ENCODE measurements around the gene MMS19.
A peak's percentile ranks its signal among the peaks of the same experiment; 100 is the strongest.

The MMS19 gene, protein sequence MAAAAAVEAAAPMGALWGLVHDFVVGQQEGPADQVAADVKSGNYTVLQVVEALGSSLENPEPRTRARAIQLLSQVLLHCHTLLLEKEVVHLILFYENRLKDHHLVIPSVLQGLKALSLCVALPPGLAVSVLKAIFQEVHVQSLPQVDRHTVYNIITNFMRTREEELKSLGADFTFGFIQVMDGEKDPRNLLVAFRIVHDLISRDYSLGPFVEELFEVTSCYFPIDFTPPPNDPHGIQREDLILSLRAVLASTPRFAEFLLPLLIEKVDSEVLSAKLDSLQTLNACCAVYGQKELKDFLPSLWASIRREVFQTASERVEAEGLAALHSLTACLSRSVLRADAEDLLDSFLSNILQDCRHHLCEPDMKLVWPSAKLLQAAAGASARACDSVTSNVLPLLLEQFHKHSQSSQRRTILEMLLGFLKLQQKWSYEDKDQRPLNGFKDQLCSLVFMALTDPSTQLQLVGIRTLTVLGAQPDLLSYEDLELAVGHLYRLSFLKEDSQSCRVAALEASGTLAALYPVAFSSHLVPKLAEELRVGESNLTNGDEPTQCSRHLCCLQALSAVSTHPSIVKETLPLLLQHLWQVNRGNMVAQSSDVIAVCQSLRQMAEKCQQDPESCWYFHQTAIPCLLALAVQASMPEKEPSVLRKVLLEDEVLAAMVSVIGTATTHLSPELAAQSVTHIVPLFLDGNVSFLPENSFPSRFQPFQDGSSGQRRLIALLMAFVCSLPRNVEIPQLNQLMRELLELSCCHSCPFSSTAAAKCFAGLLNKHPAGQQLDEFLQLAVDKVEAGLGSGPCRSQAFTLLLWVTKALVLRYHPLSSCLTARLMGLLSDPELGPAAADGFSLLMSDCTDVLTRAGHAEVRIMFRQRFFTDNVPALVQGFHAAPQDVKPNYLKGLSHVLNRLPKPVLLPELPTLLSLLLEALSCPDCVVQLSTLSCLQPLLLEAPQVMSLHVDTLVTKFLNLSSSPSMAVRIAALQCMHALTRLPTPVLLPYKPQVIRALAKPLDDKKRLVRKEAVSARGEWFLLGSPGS

GRCh38 chr10:97498076-97498840 lies at the start of gene MMS19:
Gene MMS19 (minus strand): TSS chr10:97498422. CDS start chr10:97498384, 38 bp downstream.
- DNase-seq = peak; percentile 98

- no peak for DNase-seq
Measured at GRCh38 chr10:97547962-97548361, 49.7 kb upstream of the MMS19 start.

DNA sequence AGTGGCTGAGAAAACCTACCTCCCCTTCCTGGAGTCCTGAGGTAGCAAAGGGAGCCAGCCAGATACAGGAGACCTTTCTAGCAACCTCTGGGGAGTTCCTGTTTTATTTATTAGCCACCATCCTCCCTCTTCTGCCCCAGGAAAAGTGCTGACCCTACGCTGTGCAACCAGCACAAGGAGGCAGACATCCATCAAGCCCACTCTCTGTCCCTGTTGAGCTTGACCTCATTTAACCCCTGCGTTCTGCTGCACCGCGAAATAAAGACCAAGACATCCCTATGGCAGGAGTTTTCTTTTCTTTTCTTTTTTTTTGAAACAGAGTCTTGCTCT lies 49.0 kb upstream of the MMS19 start:
- no peak for DNase-seq

GRCh38 chr10:97546456-97547270 lies 48.4 kb upstream of the MMS19 start:
- DNase-seq = no peak

DNA sequence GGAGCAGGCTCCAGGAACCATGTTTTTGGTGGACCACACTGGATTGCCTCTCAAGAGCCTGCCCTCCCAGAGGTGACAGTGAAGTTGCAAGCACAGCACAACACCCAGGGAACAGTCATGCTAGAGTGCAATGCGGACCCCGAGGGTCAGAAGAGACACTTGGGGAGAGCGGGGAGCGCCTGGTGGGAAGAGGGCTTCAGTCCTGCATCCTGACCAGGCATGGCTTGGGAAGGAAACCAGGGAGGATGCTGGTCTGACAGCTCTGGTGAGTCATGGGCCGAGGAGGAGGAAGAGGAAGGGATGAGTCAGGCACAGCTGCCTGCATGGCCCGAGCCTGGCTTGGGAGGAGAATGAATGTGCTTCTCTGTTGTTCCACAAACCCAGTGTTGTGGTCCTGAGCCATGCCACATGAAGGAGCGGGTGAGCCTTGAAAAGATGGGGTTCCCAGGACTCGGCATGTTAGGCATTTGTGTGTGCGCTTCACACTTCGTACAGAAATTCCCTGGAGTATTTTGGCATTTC lies 44.9 kb upstream of the MMS19 start:
- DNase-seq = peak; percentile 6

GRCh38 chr10:97542169-97543024 lies 44.2 kb upstream of the MMS19 start:
- no peak for DNase-seq

DNA sequence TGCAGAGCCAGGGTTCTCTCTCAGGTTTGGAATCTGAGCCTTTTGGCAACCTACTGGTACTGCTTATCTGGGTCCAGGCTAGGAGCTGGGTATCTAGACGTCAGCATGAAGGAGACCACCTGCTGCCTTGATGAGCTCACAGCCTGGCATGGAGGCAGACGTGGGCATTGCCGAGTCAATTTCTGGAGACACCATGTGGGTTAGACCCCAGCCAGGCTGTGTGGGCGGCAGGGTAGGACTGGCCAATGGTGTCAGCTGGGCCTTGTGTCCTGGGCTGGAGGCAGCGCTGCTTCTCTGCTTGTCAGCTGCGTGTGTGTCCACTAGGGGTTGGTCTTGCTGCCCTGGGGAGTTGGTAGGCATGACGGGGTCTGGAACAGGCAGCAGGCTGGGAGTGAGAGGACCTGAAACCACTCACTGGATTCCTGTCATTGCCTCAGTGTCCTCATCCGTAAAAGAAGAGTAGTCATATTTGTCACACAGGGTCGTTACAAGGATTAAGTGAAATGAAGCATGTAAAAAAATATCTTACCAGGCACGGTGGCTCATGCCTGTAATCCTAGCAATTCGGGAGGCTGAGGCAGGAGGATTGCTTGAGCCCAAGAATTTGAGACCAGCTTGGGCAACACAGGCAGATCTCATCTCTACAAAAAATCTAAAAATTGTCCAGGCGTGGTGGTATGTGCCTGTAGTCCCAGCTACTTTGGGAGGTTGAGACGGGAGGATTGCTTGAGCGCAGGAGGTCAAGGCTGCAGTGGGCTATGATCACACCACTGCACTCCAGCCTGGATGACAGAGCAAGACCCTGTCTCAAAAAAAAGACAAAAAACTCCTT lies 42.7 kb upstream of the MMS19 start:
- DNase-seq = no peak

GRCh38 chr10:97539523-97540200 lies 41.4 kb upstream of the MMS19 start:
- no peak for DNase-seq

DNA sequence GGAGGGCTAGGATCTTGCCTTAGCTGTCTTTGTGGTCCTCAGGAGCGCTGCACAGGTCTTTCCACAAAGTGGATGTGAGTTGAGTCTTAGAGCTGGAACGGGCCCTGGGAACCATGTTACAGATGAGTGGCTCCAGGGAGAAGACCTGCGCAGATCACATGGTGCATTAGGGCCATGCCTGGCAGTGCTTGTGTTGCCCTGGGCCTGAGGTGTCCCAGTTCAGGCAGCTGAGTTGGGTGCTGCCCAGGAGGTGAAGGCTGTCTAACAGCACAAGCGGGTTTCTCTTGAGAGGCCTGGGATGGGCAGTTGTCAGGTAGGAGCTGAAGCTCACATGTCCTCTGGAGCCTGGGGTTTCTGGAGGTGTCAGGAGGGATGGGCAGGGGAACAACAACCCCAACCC lies 40.6 kb upstream of the MMS19 start:
- no peak for DNase-seq

GRCh38 chr10:97538411-97538810 lies 40.2 kb upstream of the MMS19 start:
- no peak for DNase-seq

DNA sequence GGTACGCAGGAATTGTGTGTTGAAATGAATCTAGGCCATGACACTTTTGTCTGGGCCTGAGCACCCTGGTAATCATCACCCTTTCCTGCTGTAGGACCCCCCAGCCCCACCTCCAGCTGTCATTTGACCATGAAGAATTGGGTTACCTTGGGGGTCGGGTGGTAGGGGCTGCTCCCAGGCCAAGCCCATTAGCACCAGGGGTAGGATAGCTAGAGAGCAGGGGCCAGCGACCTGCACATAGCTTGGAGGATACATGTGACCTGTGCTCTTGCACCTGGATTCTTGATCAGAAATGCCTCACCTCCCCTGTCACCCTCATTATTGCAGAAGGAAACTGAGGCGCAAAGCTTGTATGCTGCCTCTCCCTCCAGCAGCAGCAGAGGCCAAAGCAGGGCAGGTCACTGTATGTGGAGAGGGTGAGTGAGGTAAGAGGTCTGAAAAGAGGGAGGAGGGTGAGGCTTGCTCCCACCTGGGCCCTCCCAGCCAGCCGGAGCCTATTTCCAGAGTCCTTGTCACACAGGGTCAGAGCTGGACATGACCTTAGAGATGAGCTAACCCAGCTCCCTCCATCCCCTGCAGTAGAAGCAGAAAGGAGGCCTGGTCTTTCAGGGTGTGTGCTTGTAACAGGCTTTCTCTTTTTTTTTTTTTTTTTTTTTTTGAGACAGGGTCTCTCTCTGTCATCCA lies 39.1 kb upstream of the MMS19 start:
- DNase-seq = no peak

- peak; percentile 13 for DNase-seq
Measured at GRCh38 chr10:97534746-97535367, 36.6 kb upstream of the MMS19 start.

DNA sequence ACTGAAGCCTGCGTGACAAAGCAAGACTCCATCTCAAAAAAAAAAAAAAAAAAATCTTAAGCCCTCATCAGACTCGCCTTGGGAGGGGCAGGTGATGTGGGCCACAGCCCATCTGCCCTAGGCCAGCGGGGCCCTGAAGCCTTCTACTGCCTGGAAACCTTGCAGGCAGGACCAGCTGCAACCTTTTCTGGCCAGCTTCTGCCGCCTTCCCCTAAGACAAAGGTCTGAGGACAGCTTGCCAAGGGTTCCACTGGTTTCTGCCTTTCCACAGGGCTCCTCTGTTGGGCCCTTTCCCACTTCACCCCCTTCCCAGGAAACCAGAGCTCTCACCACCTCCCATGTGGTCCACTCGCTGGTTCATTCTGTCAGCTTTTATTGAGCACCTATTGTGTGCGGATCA lies 35.7 kb upstream of the MMS19 start:
- no peak for DNase-seq

- no peak for DNase-seq
Measured at GRCh38 chr10:97532935-97533671, 34.9 kb upstream of the MMS19 start.

- no peak for DNase-seq
Measured at GRCh38 chr10:97531401-97531986, 33.3 kb upstream of the MMS19 start.

DNA sequence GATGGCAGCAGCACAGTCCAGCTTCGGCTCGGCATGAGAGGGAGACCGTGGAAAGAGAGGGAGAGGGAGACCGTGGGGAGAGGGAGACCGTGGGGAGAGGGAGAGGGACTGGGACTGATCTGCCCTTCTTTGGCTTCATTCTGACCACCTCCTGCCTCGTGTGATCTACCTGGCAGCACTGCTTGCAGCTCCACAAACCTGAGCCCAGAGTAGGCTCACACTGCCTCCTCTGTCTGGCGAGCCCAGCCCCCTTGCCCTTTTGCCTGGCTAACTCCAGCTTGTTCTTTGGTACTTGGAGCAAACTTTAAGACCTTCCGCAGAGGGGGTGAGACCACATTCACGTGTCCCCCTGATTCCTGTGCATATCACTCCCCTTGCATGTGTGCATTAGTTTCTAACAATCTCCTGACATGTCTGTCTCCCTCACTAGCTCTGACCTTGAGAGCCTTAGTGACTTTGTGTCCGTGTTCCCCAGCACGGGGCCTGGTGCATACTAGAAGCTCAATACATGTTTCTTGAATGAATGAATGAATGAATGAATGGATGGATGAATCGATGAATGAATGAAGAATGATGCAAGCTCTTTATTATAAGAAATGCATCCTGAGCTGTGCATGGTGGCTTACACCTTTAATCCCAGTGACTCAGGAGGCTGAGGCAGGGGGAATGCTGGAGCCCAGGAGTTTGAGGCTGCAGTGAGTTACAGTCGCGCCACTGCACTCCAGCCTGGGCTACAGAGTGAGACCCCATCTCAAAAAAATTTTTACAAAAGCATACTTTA lies 31.7 kb upstream of the MMS19 start:
- no peak for DNase-seq

Data from CD4-positive, alpha-beta T cell treated with Interleukin-17A for 1 hour (primary cell).